H9 (cell line): ENCODE data around the gene SIRPB1. TPM values are rescaled to one million over a fixed set of nuclear protein-coding genes. Genes with fewer than 3 reads are reported as not detected.

Source experiments
- DNase-seq: peaks from one replicate; pipeline ENCODE4 v3.0.0-alpha.2; 2017
- H2AFZ ChIP-seq: one replicate; pipeline ENCODE4 v1.6.1; 2013; ENCODE audit warnings: mild to moderate bottlenecking, low read length, control low read depth, moderate library complexity
- H2AK5ac ChIP-seq: 2 replicates; pipeline ENCODE4 v1.6.1; 2013; ENCODE audit warnings: low read length, control low read depth, mixed read lengths; ENCODE audit not compliant: insufficient read length
- H2BK120ac ChIP-seq: one replicate; pipeline ENCODE4 v1.6.1; 2013; ENCODE audit warnings: low read depth, mild to moderate bottlenecking, low read length, control low read depth, inconsistent platforms; ENCODE audit not compliant: poor library complexity, severe bottlenecking
- H2BK12ac ChIP-seq: 2 replicates; pipeline ENCODE4 v1.6.1; 2013; ENCODE audit warnings: low read length, control low read depth, mixed read lengths, low read depth; ENCODE audit not compliant: insufficient read length
- H2BK15ac ChIP-seq: 2 replicates; pipeline ENCODE4 v1.6.1; 2013; ENCODE audit warnings: low read depth, low read length, control low read depth
- H2BK20ac ChIP-seq: one replicate; pipeline ENCODE4 v1.6.1; 2013; ENCODE audit warnings: low read depth, mild to moderate bottlenecking, low read length, control low read depth, inconsistent platforms; ENCODE audit not compliant: poor library complexity, severe bottlenecking
- H2BK5ac ChIP-seq: 2 replicates; pipeline ENCODE4 v1.6.1; 2013; ENCODE audit warnings: low read length, control low read depth, mixed read lengths; ENCODE audit not compliant: insufficient read length
- H3K14ac ChIP-seq: 2 replicates; pipeline ENCODE4 v1.6.1; 2013; ENCODE audit warnings: low read length, control low read depth; ENCODE audit not compliant: insufficient read depth
- H3K18ac ChIP-seq: 2 replicates; pipeline ENCODE4 v1.6.1; 2013; ENCODE audit warnings: low read depth, mild to moderate bottlenecking, mixed read lengths, low read length, control low read depth; ENCODE audit not compliant: insufficient read length
- H3K23ac ChIP-seq: 2 replicates; pipeline ENCODE4 v1.6.1; 2013; ENCODE audit warnings: low read length, control low read depth, mixed read lengths, low read depth; ENCODE audit not compliant: insufficient read length
- H3K23me2 ChIP-seq: 2 replicates; pipeline ENCODE4 v1.6.1; 2013; ENCODE audit warnings: low read depth, mild to moderate bottlenecking, mixed read lengths, low read length, control low read depth; ENCODE audit not compliant: insufficient read length, poor library complexity, severe bottlenecking
- H3K27ac ChIP-seq: 2 replicates; pipeline ENCODE4 v1.5.1; 2013; ENCODE audit warnings: low read length, control low read depth, mixed read lengths, low read depth; ENCODE audit not compliant: insufficient read length
- H3K27me3 ChIP-seq: 2 replicates; pipeline ENCODE4 v1.6.1; 2013; ENCODE audit warnings: low read length, control low read depth, inconsistent platforms; ENCODE audit not compliant: insufficient read depth
- H3K4ac ChIP-seq: 2 replicates; pipeline ENCODE4 v1.6.1; 2013; ENCODE audit warnings: low read depth, mild to moderate bottlenecking, control low read depth, inconsistent platforms, low read length, moderate library complexity
- H3K4me1 ChIP-seq: 2 replicates; pipeline ENCODE4 v1.6.1; 2013; ENCODE audit warnings: low read length, control low read depth, inconsistent platforms; ENCODE audit not compliant: insufficient read depth
- H3K4me2 ChIP-seq: 2 replicates; pipeline ENCODE4 v1.6.1; 2013; ENCODE audit warnings: low read length, control low read depth, mixed read lengths; ENCODE audit not compliant: insufficient read length, insufficient read depth
- H3K56ac ChIP-seq: 2 replicates; pipeline ENCODE4 v1.6.1; 2013; ENCODE audit warnings: low read depth, mild to moderate bottlenecking, mixed read lengths, low read length, control low read depth; ENCODE audit not compliant: insufficient read length
- H3K79me1 ChIP-seq: 2 replicates; pipeline ENCODE4 v1.6.1; 2013; ENCODE audit warnings: low read depth, mild to moderate bottlenecking, moderate library complexity, low read length, control low read depth, inconsistent platforms; ENCODE audit not compliant: insufficient read depth, poor library complexity, severe bottlenecking
- H3K79me2 ChIP-seq: 2 replicates; pipeline ENCODE4 v1.6.1; 2013; ENCODE audit warnings: low read length, control low read depth, inconsistent platforms; ENCODE audit not compliant: insufficient read depth
- H3K9ac ChIP-seq: 2 replicates; pipeline ENCODE4 v1.6.1; 2013; ENCODE audit warnings: low read length, control low read depth, mixed read lengths; ENCODE audit not compliant: insufficient read length; ENCODE audit errors: extremely low read depth
- H3K9me3 ChIP-seq: one replicate; pipeline ENCODE4 v1.6.1; 2013; ENCODE audit warnings: low read depth, low read length, inconsistent platforms; ENCODE audit not compliant: control insufficient read depth
- H3T11ph ChIP-seq: one replicate; pipeline ENCODE4 v1.6.1; 2013; ENCODE audit warnings: mild to moderate bottlenecking, low read length, control low read depth, inconsistent platforms
- H4K20me1 ChIP-seq: one replicate; pipeline ENCODE4 v1.6.1; 2013; ENCODE audit not compliant: control insufficient read depth, insufficient read length, insufficient read depth
- H4K5ac ChIP-seq: 2 replicates; pipeline ENCODE4 v1.6.1; 2013; ENCODE audit warnings: low read depth, mild to moderate bottlenecking, mixed read lengths, low read length, control low read depth; ENCODE audit not compliant: insufficient read length
- H4K8ac ChIP-seq: replicated peaks from 2 replicates; pipeline ENCODE4 v1.6.1; 2013; ENCODE audit warnings: low read length, control low read depth, mixed read lengths, low read depth; ENCODE audit not compliant: insufficient read length
- H4K91ac ChIP-seq: 2 replicates; pipeline ENCODE4 v1.6.1; 2013; ENCODE audit warnings: low read depth, mild to moderate bottlenecking, moderate library complexity, mixed read lengths, low read length, control low read depth; ENCODE audit not compliant: insufficient read length
- H3K27ac Mint-ChIP-seq, 3 experiments: 2 replicates in 2 of 3; 3 replicates in 1 of 3; pipeline ENCODE4 v1.8.0; 2020 to 2021; ENCODE audit warnings: mixed read lengths in 3 of 3, mild to moderate bottlenecking in 1 of 3, moderate library complexity in 1 of 3
- H3K27me3 Mint-ChIP-seq: 2 replicates; pipeline ENCODE4 v1.8.0; 2021; ENCODE audit warnings: low read depth, mild to moderate bottlenecking, moderate library complexity, mixed read lengths
- H3K36me3 Mint-ChIP-seq, 3 experiments: 2 replicates in 2 of 3; 3 replicates in 1 of 3; pipeline ENCODE4 v1.8.0; 2020 to 2021; ENCODE audit warnings: low read depth in 3 of 3, mixed read lengths in 3 of 3; ENCODE audit not compliant: insufficient read depth in 1 of 3
- H3K4me1 Mint-ChIP-seq, 2 experiments: 2 replicates each; pipeline ENCODE4 v1.8.0; 2020; ENCODE audit warnings: mixed read lengths in 2 of 2
- H3K4me3 Mint-ChIP-seq, 2 experiments: 2 replicates in 1 of 2; 3 replicates in 1 of 2; pipeline ENCODE4 v1.8.0; 2020 to 2021; ENCODE audit warnings: mild to moderate bottlenecking in 2 of 2, mixed read lengths in 2 of 2, moderate library complexity in 1 of 2
- H3K9me3 Mint-ChIP-seq, 2 experiments: 2 replicates in 1 of 2; 3 replicates in 1 of 2; pipeline ENCODE4 v1.8.0; 2020; ENCODE audit warnings: mild to moderate bottlenecking in 2 of 2, mixed read lengths in 2 of 2, moderate library complexity in 1 of 2
- total RNA-seq: library from RNA; stranded (reverse); gene quantifications from 2 replicates; pipeline ENCODE4 v1.2.1, GENCODE V29; 2021
- TF ChIP-seq, protein P1 (sequence below): fragments of 200-600 bp; sonication (generic); conservative IDR thresholded peaks from 3 replicates; pipeline ENCODE4 v1.8.0; 2021; ENCODE audit warnings: antibody characterized with exemption, mild to moderate bottlenecking

The SIRPB1 gene
- total RNA-seq, 1 experiment from 2014 or later, result 1.0 TPM

GRCh38 chr20:1654996-1655395 is 35.2 kb upstream of the SIRPB1 start:
- Mint-ChIP-seq H3K36me3 (no peaks in the 10 kb centered on the region), H3K27me3 (peaks cover 18% of the 10 kb centered on the region), H3K27ac (no peak overlapping the region), H3K4me1 (no peaks in the 10 kb centered on the region), H3K9me3 (no peaks in the 10 kb centered on the region), H3K4me3 (no peak overlapping the region)
- H3K79me2 ChIP-seq, result no peaks in the 10 kb centered on the region
- H3K23me2 ChIP-seq, result no peaks in the 10 kb centered on the region
- no peak overlapping the region for H2BK15ac ChIP-seq
- no peak overlapping the region for H4K8ac ChIP-seq
- no peak overlapping the region for H3K9ac ChIP-seq
- H2BK12ac ChIP-seq, result no peak overlapping the region
- no peak overlapping the region for H4K5ac ChIP-seq
- no peak overlapping the region for H2BK5ac ChIP-seq
- no peak overlapping the region for H3K14ac ChIP-seq
- H3K23ac ChIP-seq, result no peak overlapping the region
- no peaks in the 10 kb centered on the region for H3K4me1 ChIP-seq
- no peak overlapping the region for H3K18ac ChIP-seq
- no peak for DNase-seq
- no peak overlapping the region for H2AK5ac ChIP-seq
- H3K79me1 ChIP-seq, result no peaks in the 10 kb centered on the region
- TF ChIP-seq, protein P1, sequence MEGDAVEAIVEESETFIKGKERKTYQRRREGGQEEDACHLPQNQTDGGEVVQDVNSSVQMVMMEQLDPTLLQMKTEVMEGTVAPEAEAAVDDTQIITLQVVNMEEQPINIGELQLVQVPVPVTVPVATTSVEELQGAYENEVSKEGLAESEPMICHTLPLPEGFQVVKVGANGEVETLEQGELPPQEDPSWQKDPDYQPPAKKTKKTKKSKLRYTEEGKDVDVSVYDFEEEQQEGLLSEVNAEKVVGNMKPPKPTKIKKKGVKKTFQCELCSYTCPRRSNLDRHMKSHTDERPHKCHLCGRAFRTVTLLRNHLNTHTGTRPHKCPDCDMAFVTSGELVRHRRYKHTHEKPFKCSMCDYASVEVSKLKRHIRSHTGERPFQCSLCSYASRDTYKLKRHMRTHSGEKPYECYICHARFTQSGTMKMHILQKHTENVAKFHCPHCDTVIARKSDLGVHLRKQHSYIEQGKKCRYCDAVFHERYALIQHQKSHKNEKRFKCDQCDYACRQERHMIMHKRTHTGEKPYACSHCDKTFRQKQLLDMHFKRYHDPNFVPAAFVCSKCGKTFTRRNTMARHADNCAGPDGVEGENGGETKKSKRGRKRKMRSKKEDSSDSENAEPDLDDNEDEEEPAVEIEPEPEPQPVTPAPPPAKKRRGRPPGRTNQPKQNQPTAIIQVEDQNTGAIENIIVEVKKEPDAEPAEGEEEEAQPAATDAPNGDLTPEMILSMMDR, result no peak
- H3K27ac ChIP-seq, result no peak overlapping the region
- H2AFZ ChIP-seq, result no peak overlapping the region
- no peaks in the 10 kb centered on the region for H3K27me3 ChIP-seq
- H3T11ph ChIP-seq, result no peak overlapping the region
- no peaks in the 10 kb centered on the region for H3K9me3 ChIP-seq
- no peaks in the 10 kb centered on the region for H4K20me1 ChIP-seq
- no peak overlapping the region for H2BK20ac ChIP-seq
- H4K91ac ChIP-seq, result no peak overlapping the region
- no peak overlapping the region for H2BK120ac ChIP-seq
- no peak overlapping the region for H3K4ac ChIP-seq
- no peak overlapping the region for H3K56ac ChIP-seq
- no peak overlapping the region for H3K4me2 ChIP-seq
